GM18867 (cell line): ENCODE results near the gene METTL25.

Experiments used
- ATAC-seq: cut with Tn5 transposase; IDR thresholded peaks from one replicate; pipeline ENCODE4 v1.9.1; 2021; ENCODE audit warnings: mild to moderate bottlenecking, moderate library complexity; ENCODE audit not compliant: unreplicated experiment

The METTL25 gene

GRCh38 chr12:82400819-82401218 is 42.5 kb downstream of the METTL25 start:
- no peak for ATAC-seq

- ATAC-seq, result no peak
These were observed 48.3 kb downstream of the METTL25 start for GRCh38 chr12:82406651-82407050.

- no peak for ATAC-seq
These were observed 49.2 kb downstream of the METTL25 start for GRCh38 chr12:82407481-82407880.

GRCh38 chr12:82408844-82409243 is 50.5 kb downstream of the METTL25 start:
- ATAC-seq, result no peak

- ATAC-seq, result no peak
These were observed 53.4 kb downstream of the METTL25 start for GRCh38 chr12:82411546-82412230.

GRCh38 chr12:82412246-82412645 is 53.9 kb downstream of the METTL25 start:
- ATAC-seq, result no peak

- ATAC-seq, result no peak
These were observed 55.7 kb downstream of the METTL25 start for GRCh38 chr12:82414044-82414443.

- no peak for ATAC-seq
These were observed 56.6 kb downstream of the METTL25 start for GRCh38 chr12:82414926-82415325.

GRCh38 chr12:82415402-82415801 is 57.1 kb downstream of the METTL25 start:
- ATAC-seq, result no peak

GRCh38 chr12:82425241-82425640 is 66.9 kb downstream of the METTL25 start:
- ATAC-seq, result no peak

GRCh38 chr12:82426081-82426480 is 67.8 kb downstream of the METTL25 start:
- no peak for ATAC-seq

- no peak for ATAC-seq
These were observed 68.3 kb downstream of the METTL25 start for GRCh38 chr12:82426586-82426985.

GRCh38 chr12:82430541-82431145 is 72.3 kb downstream of the METTL25 start:
- ATAC-seq, result no peak

GRCh38 chr12:82434392-82434911 is 76.1 kb downstream of the METTL25 start:
- ATAC-seq, result no peak

- ATAC-seq, result no peak
These were observed 78.0 kb downstream of the METTL25 start for GRCh38 chr12:82436354-82436753.

- ATAC-seq, result peak; percentile 27
These were observed 79.4 kb downstream of the METTL25 start for GRCh38 chr12:82437744-82438143.

- peak; percentile 82 for ATAC-seq
These were observed 80.0 kb downstream of the METTL25 start for GRCh38 chr12:82438356-82438755.

- no peak for ATAC-seq
These were observed 82.6 kb downstream of the METTL25 start for GRCh38 chr12:82440885-82441284.

- no peak for ATAC-seq
These were observed 90.7 kb downstream of the METTL25 start for GRCh38 chr12:82448911-82449578.

- ATAC-seq, result no peak
These were observed 98.3 kb downstream of the METTL25 start for GRCh38 chr12:82456633-82457032.

GRCh38 chr12:82458101-82458500 is 99.8 kb downstream of the METTL25 start:
- no peak for ATAC-seq

GRCh38 chr12:82461393-82461792 is 103.1 kb downstream of the METTL25 start:
- ATAC-seq, result no peak
